Adipocyte (in vitro differentiated cells): Measurements from ENCODE around the gene CSMD2.

Experiments
- DNase-seq: peaks from one replicate; pipeline ENCODE4 v3.0.0-alpha.2; 2015; ENCODE audit warnings: low read depth
- H3K27me3 ChIP-seq: replicated peaks from 2 replicates; pipeline ENCODE4 v1.7.0; 2013; ENCODE audit warnings: mild to moderate bottlenecking, low read length, moderate library complexity; ENCODE audit not compliant: control insufficient read depth, insufficient read depth
- H3K36me3 ChIP-seq: 2 replicates; pipeline ENCODE4 v1.7.0; 2013; ENCODE audit warnings: low read length, mild to moderate bottlenecking, moderate library complexity; ENCODE audit not compliant: control insufficient read depth, insufficient read depth, severe bottlenecking
- H3K4me1 ChIP-seq: 2 replicates; pipeline ENCODE4 v1.7.0; 2013; ENCODE audit warnings: mild to moderate bottlenecking, low read length, moderate library complexity; ENCODE audit not compliant: control insufficient read depth, insufficient read depth
- H3K4me3 ChIP-seq: 2 replicates; pipeline ENCODE4 v1.7.0; 2013; ENCODE audit warnings: mild to moderate bottlenecking, low read length, moderate library complexity
- H3K9ac ChIP-seq: 2 replicates; pipeline ENCODE4 v1.7.0; 2013; ENCODE audit warnings: mild to moderate bottlenecking, low read length, moderate library complexity
- H3K9me3 ChIP-seq: 2 replicates; pipeline ENCODE4 v1.7.0; 2013; ENCODE audit warnings: mild to moderate bottlenecking, low read length, moderate library complexity; ENCODE audit not compliant: control insufficient read depth

Gene CSMD2

DNA sequence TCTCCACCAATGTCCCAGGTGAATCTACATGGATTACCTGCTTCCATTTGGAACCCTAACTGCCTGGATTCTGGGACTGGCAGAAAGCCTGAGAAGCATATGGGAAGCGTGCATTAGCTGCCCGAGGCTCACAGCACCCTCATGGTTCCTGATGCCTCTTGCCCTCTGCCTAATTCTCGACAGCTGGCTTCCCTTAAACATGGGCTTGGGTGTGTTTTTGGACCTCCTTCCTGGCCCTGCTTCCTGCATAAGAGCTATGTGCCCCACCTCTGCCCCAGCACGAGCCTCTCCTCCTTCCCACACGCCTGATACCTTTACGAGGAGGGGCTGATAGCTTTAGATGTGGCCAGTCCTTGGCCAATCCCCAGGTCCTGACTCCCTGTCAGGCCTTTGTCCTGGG lies 453.5 kb downstream of the CSMD2 start:
- no peak for DNase-seq

DNA sequence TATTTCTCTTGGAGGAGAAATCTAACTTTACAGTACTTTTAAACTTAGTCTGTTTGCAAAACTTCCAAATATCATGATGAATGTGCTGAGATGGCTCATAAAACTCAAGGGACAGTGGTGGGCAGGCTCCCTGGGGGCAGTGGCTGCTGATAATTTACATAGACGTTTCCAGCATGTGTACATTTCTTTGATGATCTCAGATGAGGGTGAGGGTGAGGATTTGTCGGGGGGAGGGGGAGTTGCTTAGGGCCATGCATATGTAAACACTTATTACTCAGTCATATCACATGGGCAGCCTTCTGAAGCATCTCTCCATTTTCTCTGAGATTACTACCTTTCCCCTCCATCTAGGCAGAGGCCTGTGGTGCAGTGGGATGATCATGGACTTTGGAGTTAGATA lies 454.1 kb downstream of the CSMD2 start:
- no peak overlapping the region for H3K9ac ChIP-seq

More for the DNA sequence above, 453.5 kb downstream of the CSMD2 start:
- Histone ChIP-seq H3K9me3 (no peaks in the 10 kb centered on the region), H3K9ac (no peak overlapping the region), H3K4me1 (peaks cover 15% of the 10 kb centered on the region), H3K36me3 (peaks cover 19% of the 10 kb centered on the region), H3K27me3 (no peaks in the 10 kb centered on the region), H3K4me3 (no peak overlapping the region)

DNA sequence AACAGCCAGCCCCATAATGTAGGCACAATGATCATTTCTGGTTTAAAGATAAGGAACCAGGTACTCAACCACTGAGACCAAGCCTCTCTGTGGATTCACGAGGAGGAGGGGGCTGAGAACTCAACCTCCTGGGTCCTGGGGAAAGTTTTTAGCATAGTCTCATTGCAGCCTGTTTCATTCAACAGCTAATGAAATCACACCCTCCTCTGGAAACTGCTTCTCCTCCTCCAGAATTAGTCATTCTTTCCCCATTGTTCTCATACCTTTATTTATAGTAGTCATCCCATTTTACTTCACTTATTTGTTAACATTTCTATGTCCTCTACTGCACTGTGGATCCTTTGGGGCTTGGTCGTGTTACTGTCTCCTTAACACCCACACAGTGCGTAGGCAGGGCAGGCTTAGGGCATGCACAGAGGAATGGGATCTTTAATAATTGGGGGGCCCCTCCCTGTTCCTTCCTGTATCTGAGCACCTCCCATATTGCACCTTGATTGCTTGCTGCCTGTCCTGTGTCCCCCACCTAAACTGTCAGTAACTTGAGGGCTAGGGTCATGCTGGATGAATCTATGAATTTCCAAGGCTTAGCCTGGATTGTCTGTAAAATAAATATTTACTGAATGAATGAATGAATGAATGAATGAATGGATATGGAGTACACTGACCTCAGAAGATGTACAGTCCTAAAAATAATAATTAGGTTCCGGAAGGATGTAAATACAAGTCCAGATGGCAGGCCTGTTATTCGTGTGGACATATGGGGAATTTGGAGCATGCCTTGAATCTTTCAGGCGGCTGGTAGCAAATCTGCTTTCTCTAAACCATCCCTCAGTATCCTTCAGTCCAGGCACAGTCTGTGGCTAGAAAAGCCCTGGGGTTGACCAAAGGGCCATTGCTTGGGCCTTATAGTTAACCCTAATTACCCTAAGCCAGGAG lies 455.0 kb downstream of the CSMD2 start:
- peaks cover 15% of the 10 kb centered on the region for H3K4me1 ChIP-seq
- H3K9me3 ChIP-seq = no peaks in the 10 kb centered on the region
- peak; percentile 25 for DNase-seq
- no peaks in the 10 kb centered on the region for H3K27me3 ChIP-seq
- H3K4me3 ChIP-seq = no peak overlapping the region
- H3K36me3 ChIP-seq = peaks cover 7% of the 10 kb centered on the region
- no peak overlapping the region for H3K9ac ChIP-seq

More for the DNA sequence above, 454.1 kb downstream of the CSMD2 start:
- DNase-seq = no peak
- H3K4me1 ChIP-seq = peaks cover 15% of the 10 kb centered on the region
- peaks cover 14% of the 10 kb centered on the region for H3K36me3 ChIP-seq
- no peaks in the 10 kb centered on the region for H3K9me3 ChIP-seq
- H3K4me3 ChIP-seq = no peak overlapping the region
- H3K27me3 ChIP-seq = no peaks in the 10 kb centered on the region

- Histone ChIP-seq H3K9ac (no peak overlapping the region), H3K36me3 (peaks cover 4% of the 10 kb centered on the region), H3K4me1 (peaks cover 15% of the 10 kb centered on the region), H3K4me3 (no peak overlapping the region), H3K9me3 (no peaks in the 10 kb centered on the region), H3K27me3 (no peaks in the 10 kb centered on the region)
- DNase-seq = no peak
Measured at GRCh38 chr1:33709174-33709782, 455.8 kb downstream of the CSMD2 start.

DNA sequence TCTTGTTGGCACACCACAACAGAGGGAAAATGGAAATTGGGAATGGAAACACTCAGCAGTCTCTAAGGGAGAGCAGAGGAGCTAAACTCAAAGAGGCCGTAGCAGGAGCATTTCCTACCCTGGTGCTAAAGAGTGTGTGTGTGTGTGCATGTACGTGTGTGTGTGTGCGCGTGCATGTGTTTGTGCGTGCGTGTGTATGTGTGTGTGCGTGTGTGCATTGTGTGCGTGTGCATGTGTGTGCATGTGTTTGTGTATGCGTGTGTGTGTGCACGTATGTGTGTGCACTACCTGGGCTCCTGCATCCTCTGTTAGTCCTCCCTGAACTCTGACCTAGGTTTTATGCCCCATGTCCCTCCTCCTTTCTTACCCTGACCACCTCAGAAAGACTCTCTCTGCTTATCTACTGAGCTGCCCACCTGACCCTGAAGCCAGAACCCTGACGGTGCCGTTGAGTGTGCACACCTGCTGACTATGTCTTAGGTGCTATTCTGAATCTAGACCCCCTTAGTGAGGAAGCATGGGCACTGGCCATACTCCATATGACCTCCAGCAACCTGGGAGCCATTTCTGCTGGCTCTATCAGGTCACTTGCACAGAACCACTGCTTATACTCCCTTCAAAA lies 458.3 kb downstream of the CSMD2 start:
- Histone ChIP-seq H3K36me3 (no peaks in the 10 kb centered on the region), H3K4me3 (no peak overlapping the region), H3K27me3 (no peaks in the 10 kb centered on the region), H3K9ac (no peak overlapping the region), H3K4me1 (peaks cover 15% of the 10 kb centered on the region), H3K9me3 (no peaks in the 10 kb centered on the region)
- no peak for DNase-seq

DNA sequence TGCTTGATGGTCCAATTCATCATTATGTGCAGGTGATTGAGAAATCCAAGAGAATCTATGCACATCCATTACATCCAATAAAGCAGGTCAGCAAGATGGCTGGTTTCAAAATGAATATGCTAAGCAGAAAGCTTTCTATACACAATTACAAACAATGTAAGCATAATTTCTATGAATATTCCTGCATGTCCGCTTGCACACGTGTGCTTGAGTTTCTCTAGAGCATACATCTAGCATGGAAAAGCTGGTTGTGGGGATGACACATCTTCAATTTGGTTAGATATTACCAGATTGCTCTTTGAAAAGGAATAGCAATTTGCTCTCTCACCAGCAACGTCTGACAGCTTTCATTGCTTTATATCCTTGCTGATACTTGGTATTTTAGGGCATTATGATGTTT lies 461.6 kb downstream of the CSMD2 start:
- Histone ChIP-seq H3K9me3 (no peaks in the 10 kb centered on the region), H3K4me1 (no peaks in the 10 kb centered on the region)

DNA sequence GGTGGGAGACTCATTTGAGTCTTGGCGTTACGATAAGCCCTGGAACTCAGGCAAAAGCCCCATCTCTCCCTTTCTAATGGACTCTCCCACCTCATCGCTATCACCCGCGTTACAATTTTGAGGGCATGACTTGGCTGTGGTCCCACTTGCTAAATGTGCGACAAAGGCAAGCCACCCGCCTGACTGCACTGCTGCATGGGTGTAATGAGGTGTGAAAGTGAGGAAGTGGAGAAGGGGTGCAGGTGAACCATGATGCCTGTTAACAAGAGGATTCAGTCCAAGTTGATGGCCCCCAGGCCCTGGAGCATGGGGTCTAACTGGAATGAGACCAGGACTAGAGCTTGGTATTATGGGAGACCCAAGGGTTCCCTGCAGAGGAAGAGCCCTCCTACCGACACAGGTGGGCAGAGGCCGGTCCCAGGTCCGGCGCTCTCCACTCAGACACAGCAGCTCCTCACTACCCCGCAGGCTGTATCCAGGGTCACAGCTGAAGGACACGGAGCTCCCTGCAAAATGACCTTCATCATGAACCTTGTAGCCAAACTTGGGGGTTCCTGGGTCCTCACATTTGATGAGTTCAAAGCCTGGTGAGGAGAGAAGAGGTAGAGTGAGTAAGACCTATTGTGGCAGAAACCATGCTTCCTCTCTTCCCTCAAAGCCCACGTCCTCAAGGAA lies 466.5 kb downstream of the CSMD2 start:
- Histone ChIP-seq H3K4me1 (no peaks in the 10 kb centered on the region), H3K9me3 (no peaks in the 10 kb centered on the region), H3K9ac (no peak overlapping the region), H3K27me3 (no peaks in the 10 kb centered on the region), H3K4me3 (no peak overlapping the region), H3K36me3 (peaks cover 10% of the 10 kb centered on the region)
- DNase-seq = no peak

More for the DNA sequence above, 461.6 kb downstream of the CSMD2 start:
- no peaks in the 10 kb centered on the region for H3K27me3 ChIP-seq
- H3K36me3 ChIP-seq = peaks cover 2% of the 10 kb centered on the region
- DNase-seq = no peak
- no peak overlapping the region for H3K9ac ChIP-seq
- no peak overlapping the region for H3K4me3 ChIP-seq

DNA sequence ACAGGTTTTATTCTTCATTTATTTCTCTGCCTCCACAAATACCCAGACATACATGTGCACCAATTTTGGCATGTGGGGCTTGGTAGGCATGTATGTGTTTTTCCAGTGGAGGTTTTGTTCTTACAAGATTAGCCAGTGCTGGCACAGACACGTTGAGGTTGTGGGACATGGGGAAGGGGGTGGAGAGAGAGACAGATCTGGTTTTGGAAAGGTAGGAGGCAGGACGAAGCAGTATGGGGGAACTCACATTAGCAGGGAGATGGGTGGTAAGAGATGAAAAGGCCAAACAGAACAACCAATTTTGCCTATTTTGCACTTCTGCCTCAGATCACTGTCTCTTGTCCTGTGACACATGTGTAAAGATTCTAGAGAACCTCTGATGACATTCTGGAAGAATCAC lies 467.2 kb downstream of the CSMD2 start:
- H3K36me3 ChIP-seq = peaks cover 10% of the 10 kb centered on the region
- no peak overlapping the region for H3K9ac ChIP-seq
- no peak overlapping the region for H3K4me3 ChIP-seq
- H3K27me3 ChIP-seq = no peaks in the 10 kb centered on the region
- H3K4me1 ChIP-seq = no peaks in the 10 kb centered on the region
- DNase-seq = no peak
- no peaks in the 10 kb centered on the region for H3K9me3 ChIP-seq

DNA sequence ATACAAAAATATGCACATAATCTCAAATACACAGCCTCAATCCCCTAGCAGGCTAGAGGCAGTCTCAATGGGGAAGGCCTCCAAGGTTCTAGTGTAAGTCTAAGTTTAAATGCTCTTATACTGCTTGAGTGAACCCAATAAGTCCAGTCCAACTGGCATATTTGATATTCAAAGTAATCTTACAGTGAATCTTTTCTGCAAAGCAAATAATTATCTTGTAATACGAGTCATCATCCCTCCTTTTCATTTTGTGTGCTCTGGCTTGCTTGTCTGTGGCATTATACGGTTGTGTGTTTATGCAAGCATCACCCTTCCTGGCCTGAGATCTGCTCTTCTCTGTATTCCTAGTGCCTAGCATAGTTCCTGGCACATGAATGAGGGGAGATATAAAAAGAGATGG lies 468.1 kb downstream of the CSMD2 start:
- DNase-seq = no peak
- peaks cover 10% of the 10 kb centered on the region for H3K36me3 ChIP-seq
- no peaks in the 10 kb centered on the region for H3K4me1 ChIP-seq
- no peaks in the 10 kb centered on the region for H3K27me3 ChIP-seq
- H3K4me3 ChIP-seq = no peak overlapping the region
- H3K9ac ChIP-seq = no peak overlapping the region
- no peaks in the 10 kb centered on the region for H3K9me3 ChIP-seq

- no peak overlapping the region for H3K9ac ChIP-seq
- H3K4me3 ChIP-seq = no peak overlapping the region
- H3K27me3 ChIP-seq = no peaks in the 10 kb centered on the region
- no peaks in the 10 kb centered on the region for H3K4me1 ChIP-seq
- no peak for DNase-seq
- H3K9me3 ChIP-seq = no peaks in the 10 kb centered on the region
- H3K36me3 ChIP-seq = peaks cover 12% of the 10 kb centered on the region
Measured at GRCh38 chr1:33696311-33696710, 468.7 kb downstream of the CSMD2 start.
